OCI-M2 (cell line): ENCODE measurements around the gene EGFL7.
"Not testable (repeated sequence)": the region's sequence is repeated elsewhere in the genome, so short reads cannot be mapped to it uniquely, and the experiment has no call there.

Experiments used
- DNase-seq: peaks from one replicate; lab custom pipeline; 2025; ENCODE audit not compliant: unreplicated experiment; lab: John Stamatoyannopoulos, UW

Gene EGFL7

GRCh38 chr9:136696502-136696901 is 33.8 kb downstream of the EGFL7 start:
- no peak for DNase-seq

GRCh38 chr9:136697146-136697820 is 34.6 kb downstream of the EGFL7 start:
- no peak for DNase-seq

- DNase-seq: no peak
Measured at GRCh38 chr9:136697821-136698526, 35.3 kb downstream of the EGFL7 start.

- DNase-seq: no peak
Measured at GRCh38 chr9:136698635-136699246, 36.0 kb downstream of the EGFL7 start.

GRCh38 chr9:136700304-136700703 is 37.6 kb downstream of the EGFL7 start:
- no peak for DNase-seq

GRCh38 chr9:136700959-136701667 is 38.4 kb downstream of the EGFL7 start:
- DNase-seq: no peak

GRCh38 chr9:136701668-136702053 is 38.9 kb downstream of the EGFL7 start:
- DNase-seq: no peak

- no peak for DNase-seq
Measured at GRCh38 chr9:136703276-136703860, 40.7 kb downstream of the EGFL7 start.

- not testable (repeated sequence) for DNase-seq
Measured at GRCh38 chr9:136704741-136705140, 42.0 kb downstream of the EGFL7 start.

- no peak for DNase-seq
Measured at GRCh38 chr9:136705564-136705963, 42.8 kb downstream of the EGFL7 start.

GRCh38 chr9:136707011-136707410 is 44.3 kb downstream of the EGFL7 start:
- no peak for DNase-seq

GRCh38 chr9:136707849-136708517 is 45.3 kb downstream of the EGFL7 start:
- DNase-seq: no peak

GRCh38 chr9:136709454-136710109 is 46.9 kb downstream of the EGFL7 start:
- DNase-seq: no peak

- no peak for DNase-seq
Measured at GRCh38 chr9:136710543-136710942, 47.8 kb downstream of the EGFL7 start.

GRCh38 chr9:136711219-136711648 is 48.5 kb downstream of the EGFL7 start:
- DNase-seq: not testable (repeated sequence)

- no peak for DNase-seq
Measured at GRCh38 chr9:136711751-136712689, 49.3 kb downstream of the EGFL7 start, which contains the start of gene DIPK1B. TSS of gene DIPK1B (plus strand) at chr9:136712572. CDS start at chr9:136712666, 94 bp downstream.

GRCh38 chr9:136712690-136713544 is 50.2 kb downstream of the EGFL7 start:
- no peak for DNase-seq

- DNase-seq: no peak
Measured at GRCh38 chr9:136713550-136713949, 50.8 kb downstream of the EGFL7 start.
